ACC112 (cell line): ENCODE data around the gene PLA2G4B.

Source experiments
- H2AFZ ChIP-seq: fragments of 200-600 bp; sonication (generic); one replicate; pipeline ENCODE4 v1.6.0; 2017; ENCODE audit warnings: antibody characterized with exemption, low read length; ENCODE audit not compliant: unreplicated experiment
- H3K27ac ChIP-seq: fragments of 200-600 bp; sonication (generic); 2 replicates; pipeline ENCODE4 v1.5.1; 2014; ENCODE audit warnings: low read depth, mild to moderate bottlenecking, antibody characterized with exemption, low read length, moderate library complexity
- H3K27me3 ChIP-seq: fragments of 200-600 bp; sonication (generic); 2 replicates; pipeline ENCODE4 v1.6.1; 2014; ENCODE audit warnings: mild to moderate bottlenecking, antibody characterized with exemption, low read length, moderate library complexity, mixed read lengths; ENCODE audit not compliant: insufficient read depth
- H3K36me3 ChIP-seq: fragments of 200-600 bp; sonication (generic); 2 replicates; pipeline ENCODE4 v1.6.1; 2016; ENCODE audit warnings: mild to moderate bottlenecking, antibody characterized with exemption, low read length, moderate library complexity, mixed read lengths; ENCODE audit not compliant: insufficient read depth
- H3K4me1 ChIP-seq: fragments of 200-600 bp; sonication (generic); one replicate; pipeline ENCODE4 v1.6.1; 2016; ENCODE audit warnings: low read length, mixed read lengths; ENCODE audit not compliant: insufficient read depth, unreplicated experiment, control insufficient read depth
- H3K4me3 ChIP-seq: fragments of 200-600 bp; sonication (generic); 2 replicates; pipeline ENCODE4 v1.5.1; 2014; ENCODE audit warnings: mild to moderate bottlenecking, low read depth, low read length
- H3K79me2 ChIP-seq: fragments of 200-600 bp; sonication (generic); one replicate; pipeline ENCODE4 v1.6.0; 2016; ENCODE audit warnings: low read length; ENCODE audit not compliant: control insufficient read depth, unreplicated experiment, insufficient read depth

Gene PLA2G4B

GRCh38 chr15:41809121-41809520 is 29.5 kb upstream of the PLA2G4B start:
- Histone ChIP-seq H2AFZ (no peak overlapping the region), H3K4me1 (peaks cover 11% of the 10 kb centered on the region), H3K36me3 (0 out of 2 replicates have a peak, but pooled peaks cover 3% of the 10 kb centered on the region), H3K79me2 (no peaks in the 10 kb centered on the region), H3K4me3 (no peak overlapping the region), H3K27me3 (no peaks in the 10 kb centered on the region), H3K27ac (no peak overlapping the region)

DNA sequence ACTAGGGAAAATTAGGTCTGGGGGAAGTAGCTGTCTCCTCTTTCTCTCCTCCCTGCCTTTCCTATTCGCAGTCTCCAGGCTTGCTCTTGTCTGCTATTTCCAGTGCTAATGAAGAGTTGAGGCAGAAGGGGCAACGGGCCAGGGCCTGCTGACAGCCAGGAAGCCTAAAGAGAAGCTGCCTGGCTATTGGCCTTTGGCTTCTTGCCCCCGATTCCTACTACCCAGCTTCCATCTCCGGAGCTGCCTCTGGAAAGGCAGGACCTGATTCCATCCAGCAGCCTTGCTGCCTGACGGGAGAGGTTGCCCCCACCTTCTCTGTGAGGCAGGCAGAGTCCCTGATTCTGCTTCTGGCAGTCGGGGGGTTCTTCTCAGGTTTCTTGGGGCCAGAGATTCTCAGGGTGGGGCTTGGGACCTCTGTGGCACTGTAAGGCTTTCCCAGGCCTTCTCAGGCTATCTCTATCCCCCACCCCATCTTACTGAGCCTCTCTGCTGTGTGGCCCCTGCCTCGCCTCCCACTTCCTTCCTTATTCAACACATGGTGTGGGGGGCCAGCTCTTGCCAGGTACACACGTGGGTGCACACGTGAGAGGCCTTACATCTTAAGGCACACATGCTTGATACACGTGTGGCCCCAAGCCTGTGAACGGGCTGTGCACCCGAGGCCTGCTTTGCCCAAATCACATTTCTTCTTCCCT is 29.0 kb upstream of the PLA2G4B start:
- no peak overlapping the region for H2AFZ ChIP-seq
- H3K4me3 ChIP-seq, result no peak overlapping the region
- no peaks in the 10 kb centered on the region for H3K27me3 ChIP-seq
- peaks cover 11% of the 10 kb centered on the region for H3K4me1 ChIP-seq
- H3K79me2 ChIP-seq, result no peaks in the 10 kb centered on the region
- 0 out of 2 replicates have a peak, but pooled peaks cover 3% of the 10 kb centered on the region for H3K36me3 ChIP-seq
- H3K27ac ChIP-seq, result no peak overlapping the region

- Histone ChIP-seq H3K79me2 (no peaks in the 10 kb centered on the region), H3K27me3 (no peaks in the 10 kb centered on the region), H3K27ac (no peak overlapping the region), H3K36me3 (0 out of 2 replicates have a peak, but pooled peaks cover 3% of the 10 kb centered on the region), H3K4me3 (no peak overlapping the region), H3K4me1 (peaks cover 11% of the 10 kb centered on the region), H2AFZ (no peak overlapping the region)
These were observed 27.8 kb upstream of the PLA2G4B start for GRCh38 chr15:41810651-41811431.

DNA sequence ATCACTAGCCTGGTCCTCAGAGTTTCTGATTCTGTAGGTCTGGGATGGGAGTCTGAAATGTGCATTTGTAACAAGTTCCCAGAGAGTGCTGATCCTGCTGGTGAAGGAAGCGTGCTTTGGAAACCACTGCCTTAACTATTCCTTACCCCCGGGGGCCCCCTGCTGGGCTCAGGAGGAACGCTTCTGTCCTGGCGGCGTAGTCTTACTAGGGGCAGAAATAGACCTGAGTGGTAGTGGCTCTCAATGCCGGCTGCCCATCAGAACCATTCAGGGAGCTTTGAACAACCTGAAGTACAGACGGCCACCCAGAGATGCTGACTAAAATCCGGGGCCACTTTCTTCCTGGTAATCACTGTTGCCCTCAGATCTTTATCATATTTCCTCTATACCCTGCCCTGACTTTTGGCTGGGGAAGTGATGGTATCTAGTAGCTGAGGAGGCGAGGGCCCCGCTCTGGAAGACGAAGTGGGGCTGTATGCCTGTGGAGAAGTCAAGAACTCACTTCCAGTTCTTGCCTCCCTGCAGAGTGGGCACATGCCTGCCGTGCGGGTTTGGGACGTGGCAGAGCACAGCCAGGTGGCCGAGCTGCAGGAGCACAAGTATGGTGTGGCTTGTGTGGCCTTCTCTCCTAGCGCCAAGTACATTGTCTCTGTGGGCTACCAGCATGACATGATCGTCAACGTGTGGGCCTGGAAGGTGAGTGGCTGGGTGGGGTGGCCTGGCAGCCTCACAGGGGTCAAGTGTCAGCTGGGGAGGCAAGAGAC is 27.0 kb upstream of the PLA2G4B start:
- H3K36me3 ChIP-seq, result 0 out of 2 replicates have a peak, but pooled peaks cover 3% of the 10 kb centered on the region
- H3K4me3 ChIP-seq, result no peak overlapping the region
- H3K27ac ChIP-seq, result no peak overlapping the region
- no peaks in the 10 kb centered on the region for H3K79me2 ChIP-seq
- H3K27me3 ChIP-seq, result no peaks in the 10 kb centered on the region
- H2AFZ ChIP-seq, result no peak overlapping the region
- H3K4me1 ChIP-seq, result peaks cover 11% of the 10 kb centered on the region

GRCh38 chr15:41812820-41813375 is 25.7 kb upstream of the PLA2G4B start:
- peaks cover 11% of the 10 kb centered on the region for H3K4me1 ChIP-seq
- H3K27ac ChIP-seq, result no peak overlapping the region
- H3K36me3 ChIP-seq, result 0 out of 2 replicates have a peak, but pooled peaks cover 3% of the 10 kb centered on the region
- H3K79me2 ChIP-seq, result no peaks in the 10 kb centered on the region
- no peaks in the 10 kb centered on the region for H3K27me3 ChIP-seq
- H2AFZ ChIP-seq, result no peak overlapping the region
- no peak overlapping the region for H3K4me3 ChIP-seq

GRCh38 chr15:41813426-41813825 is 25.2 kb upstream of the PLA2G4B start:
- Histone ChIP-seq H3K36me3 (0 out of 2 replicates have a peak, but pooled peaks cover 7% of the 10 kb centered on the region), H3K79me2 (no peaks in the 10 kb centered on the region), H2AFZ (no peak overlapping the region), H3K27me3 (no peaks in the 10 kb centered on the region), H3K27ac (no peak overlapping the region), H3K4me3 (no peak overlapping the region), H3K4me1 (peaks cover 11% of the 10 kb centered on the region)

DNA sequence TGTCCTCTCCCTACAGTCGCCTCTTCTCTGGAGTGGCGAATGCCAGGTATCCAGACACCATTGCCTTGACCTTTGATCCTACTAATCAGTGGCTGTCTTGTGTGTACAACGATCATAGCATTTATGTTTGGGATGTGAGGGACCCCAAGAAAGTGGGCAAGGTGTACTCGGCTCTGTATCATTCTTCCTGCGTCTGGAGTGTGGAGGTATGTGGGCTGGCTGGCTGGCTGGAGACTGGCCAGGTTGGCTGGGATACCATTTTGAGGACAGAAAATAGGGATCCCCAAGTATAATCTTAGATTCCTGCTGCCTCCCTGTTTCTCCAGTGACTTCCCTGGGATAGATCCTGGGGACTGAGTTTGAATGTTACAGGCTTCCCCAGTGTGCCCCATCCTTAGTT is 24.1 kb upstream of the PLA2G4B start:
- no peaks in the 10 kb centered on the region for H3K27me3 ChIP-seq
- no peak overlapping the region for H3K4me3 ChIP-seq
- H3K79me2 ChIP-seq, result no peaks in the 10 kb centered on the region
- H3K36me3 ChIP-seq, result peaks cover 14% of the 10 kb centered on the region; the same call in 1 of the 2 replicates
- peaks cover 9% of the 10 kb centered on the region for H3K4me1 ChIP-seq
- no peak overlapping the region for H2AFZ ChIP-seq
- H3K27ac ChIP-seq, result no peak overlapping the region

GRCh38 chr15:41816788-41817187 is 21.9 kb upstream of the PLA2G4B start:
- peaks cover 14% of the 10 kb centered on the region; the same call in 1 of the 2 replicates for H3K36me3 ChIP-seq
- no peaks in the 10 kb centered on the region for H3K79me2 ChIP-seq
- H3K4me3 ChIP-seq, result no peak overlapping the region
- H3K27me3 ChIP-seq, result no peaks in the 10 kb centered on the region
- no peak overlapping the region for H2AFZ ChIP-seq
- H3K27ac ChIP-seq, result no peak overlapping the region
- peaks cover 11% of the 10 kb centered on the region for H3K4me1 ChIP-seq

DNA sequence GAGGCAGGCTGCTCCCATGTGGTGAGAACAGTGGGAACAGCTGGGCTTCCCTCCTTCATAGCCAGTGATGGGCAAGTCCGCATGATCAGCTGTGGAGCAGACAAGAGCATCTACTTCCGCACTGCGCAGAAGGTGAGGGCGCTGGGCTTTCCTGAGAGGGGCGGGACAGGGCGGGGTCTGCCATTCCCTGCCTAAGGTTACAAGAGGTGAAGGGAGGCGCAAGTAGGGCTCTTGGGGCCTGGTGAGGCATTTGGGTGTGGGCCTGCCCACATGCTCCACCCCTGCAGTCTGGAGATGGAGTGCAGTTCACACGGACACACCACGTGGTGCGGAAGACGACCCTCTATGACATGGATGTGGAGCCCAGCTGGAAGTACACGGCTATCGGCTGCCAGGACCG is 21.3 kb upstream of the PLA2G4B start:
- H3K27ac ChIP-seq, result no peak overlapping the region
- H3K36me3 ChIP-seq, result peaks cover 12% of the 10 kb centered on the region; the same call in 1 of the 2 replicates
- H2AFZ ChIP-seq, result no peak overlapping the region
- H3K27me3 ChIP-seq, result no peaks in the 10 kb centered on the region
- peaks cover 11% of the 10 kb centered on the region for H3K4me1 ChIP-seq
- no peaks in the 10 kb centered on the region for H3K79me2 ChIP-seq
- H3K4me3 ChIP-seq, result no peak overlapping the region

GRCh38 chr15:41817781-41818180 is 20.9 kb upstream of the PLA2G4B start:
- Histone ChIP-seq H2AFZ (no peak overlapping the region), H3K4me3 (no peak overlapping the region), H3K27ac (no peak overlapping the region), H3K27me3 (no peaks in the 10 kb centered on the region), H3K4me1 (peaks cover 11% of the 10 kb centered on the region), H3K79me2 (no peaks in the 10 kb centered on the region), H3K36me3 (peaks cover 10% of the 10 kb centered on the region; the same call in 1 of the 2 replicates)
